H1 (cell line): Measurements from ENCODE around the gene SLC12A5. TPM values are rescaled to one million over a fixed set of nuclear protein-coding genes. Genes with fewer than 3 reads are reported as not detected.

ENCODE experiments used
- CTCF ChIA-PET: fragments of 300-600 bp; sonication (Branson Sonifier 250); formaldehyde crosslinking; loops from one replicate; lab custom pipeline; 2021; ENCODE audit not compliant: partially characterized antibody; lab: Charles Lee
- POLR2A ChIA-PET: fragments of 300-600 bp; sonication (Branson Sonifier 250); formaldehyde crosslinking; loops from one replicate; lab custom pipeline; 2021; ENCODE audit warnings: inconsistent platforms; ENCODE audit not compliant: partially characterized antibody; lab: Charles Lee
- DNase-seq, 2 experiments: peaks; one replicate each; pipeline versions ENCODE4 v3.0.0 to v3.0.0-alpha.2; 2010 to 2022; ENCODE audit warnings: low spot score in 2 of 2, low read depth in 1 of 2, mixed read lengths in 1 of 2
- FAIRE-seq: peaks from 2 replicates; lab custom pipeline; 2011; peaks lifted over from hg19 to GRCh38; lab: Jason Lieb, UNC
- H2AFZ ChIP-seq: 2 replicates; pipeline ENCODE4 v1.8.1; 2012; ENCODE audit warnings: low read length, inconsistent platforms
- H2AK5ac ChIP-seq: 2 replicates; pipeline ENCODE4 v1.6.1; 2013; ENCODE audit warnings: low read depth, low read length
- H2BK120ac ChIP-seq: replicated peaks from 2 replicates; pipeline ENCODE3; 2013; ENCODE audit warnings: low read depth, low read length, inconsistent platforms
- H2BK12ac ChIP-seq: 2 replicates; pipeline ENCODE4 v1.6.1; 2013; ENCODE audit warnings: low read depth, low read length
- H2BK15ac ChIP-seq: 2 replicates; pipeline ENCODE4 v1.6.1; 2013; ENCODE audit warnings: low read length
- H2BK20ac ChIP-seq: 2 replicates; pipeline ENCODE4 v1.6.1; 2013; ENCODE audit warnings: low read length
- H2BK5ac ChIP-seq: 2 replicates; pipeline ENCODE4 v1.6.1; 2013; ENCODE audit warnings: low read depth, low read length
- H3K14ac ChIP-seq: 2 replicates; pipeline ENCODE4 v1.6.1; 2013; ENCODE audit warnings: inconsistent platforms; ENCODE audit not compliant: insufficient read length
- H3K18ac ChIP-seq: 2 replicates; pipeline ENCODE4 v1.6.1; 2013; ENCODE audit warnings: low read length; ENCODE audit errors: extremely low read depth
- H3K23ac ChIP-seq: 2 replicates; pipeline ENCODE4 v1.6.1; 2013; ENCODE audit warnings: inconsistent platforms; ENCODE audit not compliant: insufficient read length
- H3K23me2 ChIP-seq: 2 replicates; pipeline ENCODE4 v1.6.1; 2013; ENCODE audit warnings: low read depth, low read length
- H3K27ac ChIP-seq: 2 replicates; pipeline ENCODE4 v1.6.1; 2011; ENCODE audit warnings: low read depth, low read length, inconsistent platforms
- H3K27me3 ChIP-seq, 4 experiments: replicated peaks in 1 of 4; 1 replicate in 1 of 4; 2 replicates in 3 of 4; pipeline versions ENCODE4 v1.6.1 to v1.8.1; 2011 to 2013; ENCODE audit warnings: low read length in 3 of 4, mild to moderate bottlenecking in 3 of 4, inconsistent platforms in 2 of 4, mixed read lengths in 2 of 4, moderate library complexity in 1 of 4; ENCODE audit not compliant: control insufficient read depth in 3 of 4, insufficient read depth in 3 of 4; ENCODE audit errors: extremely low read depth in 1 of 4
- H3K36me3 ChIP-seq, 4 experiments: 2 replicates each; pipeline versions ENCODE4 v1.6.1 to v1.8.1; 2011 to 2013; ENCODE audit warnings: mild to moderate bottlenecking in 4 of 4, low read length in 3 of 4, moderate library complexity in 2 of 4, control low read depth in 1 of 4, inconsistent platforms in 1 of 4; ENCODE audit not compliant: insufficient read depth in 4 of 4, control insufficient read depth in 2 of 4
- H3K4ac ChIP-seq: replicated peaks from 2 replicates; pipeline ENCODE3; 2013; ENCODE audit warnings: low read length, low read depth, mixed read lengths, inconsistent platforms; ENCODE audit not compliant: insufficient read length
- H3K4me1 ChIP-seq, 4 experiments: replicated peaks in 1 of 4; 1 replicate in 1 of 4; 2 replicates in 3 of 4; pipeline versions ENCODE4 v1.6.1 to v1.8.1; 2011 to 2013; ENCODE audit warnings: low read length in 3 of 4, inconsistent platforms in 2 of 4, mixed read lengths in 1 of 4; ENCODE audit not compliant: insufficient read depth in 4 of 4, control insufficient read depth in 3 of 4
- H3K4me2 ChIP-seq, 2 experiments: 2 replicates each; pipeline versions ENCODE4 v1.6.1 to v1.8.1; 2011 to 2013; ENCODE audit warnings: low read depth in 2 of 2, low read length in 2 of 2, control low read depth in 1 of 2, inconsistent platforms in 1 of 2, mild to moderate bottlenecking in 1 of 2; ENCODE audit not compliant: insufficient read depth in 1 of 2
- H3K4me3 ChIP-seq, 4 experiments: fragments of 200-600, 300-600 bp in 1 of 4; sonication (generic), shearing (Covaris generic), sonication (Bioruptor Twin) in 1 of 4; 2 replicates each; pipeline versions ENCODE4 v1.5.1 to v1.8.1; 2011 to 2016; ENCODE audit warnings: low read length in 4 of 4, low read depth in 3 of 4, control low read depth in 2 of 4, inconsistent platforms in 2 of 4, mild to moderate bottlenecking in 2 of 4, mixed read lengths in 1 of 4, moderate library complexity in 1 of 4; ENCODE audit not compliant: insufficient read depth in 2 of 4; ENCODE audit errors: extremely low read depth in 1 of 4
- H3K56ac ChIP-seq: replicated peaks from 2 replicates; pipeline ENCODE3; 2013; ENCODE audit warnings: low read depth, mild to moderate bottlenecking, mixed read lengths, low read length, inconsistent platforms; ENCODE audit not compliant: insufficient read length
- H3K79me1 ChIP-seq: 2 replicates; pipeline ENCODE4 v1.6.1; 2013; ENCODE audit warnings: low read depth, low read length, control low read depth
- H3K79me2 ChIP-seq, 2 experiments: 2 replicates each; pipeline versions ENCODE4 v1.6.1 to v1.8.1; 2012 to 2013; ENCODE audit warnings: low read length in 2 of 2, mild to moderate bottlenecking in 2 of 2, inconsistent platforms in 1 of 2; ENCODE audit not compliant: insufficient read depth in 2 of 2, control insufficient read depth in 1 of 2
- H3K9ac ChIP-seq, 4 experiments: replicated peaks in 1 of 4; 1 replicate in 1 of 4; 2 replicates in 3 of 4; pipeline versions ENCODE4 v1.6.1 to v1.8.1; 2011 to 2013; ENCODE audit warnings: low read depth in 3 of 4, low read length in 3 of 4, control low read depth in 2 of 4, mild to moderate bottlenecking in 2 of 4, moderate library complexity in 2 of 4, inconsistent platforms in 1 of 4; ENCODE audit errors: extremely low read depth in 1 of 4
- H3K9me3 ChIP-seq, 2 experiments: 2 replicates each; pipeline versions ENCODE4 v1.6.1 to v1.8.1; 2012 to 2013; ENCODE audit warnings: mild to moderate bottlenecking in 2 of 2, moderate library complexity in 2 of 2, control low read depth in 1 of 2, inconsistent platforms in 1 of 2, low read depth in 1 of 2, low read length in 1 of 2, mixed read lengths in 1 of 2; ENCODE audit not compliant: insufficient read depth in 2 of 2
- H4K20me1 ChIP-seq, 2 experiments: replicated peaks in 1 of 2; 2 replicates each; pipeline versions ENCODE3 to v1.8.1; 2011 to 2013; ENCODE audit warnings: inconsistent platforms in 2 of 2, low read length in 2 of 2, mild to moderate bottlenecking in 1 of 2; ENCODE audit not compliant: insufficient read depth in 2 of 2, control insufficient read depth in 1 of 2
- H4K5ac ChIP-seq: 2 replicates; pipeline ENCODE4 v1.6.1; 2013; ENCODE audit warnings: low read length, low read depth, mixed read lengths, inconsistent platforms; ENCODE audit not compliant: insufficient read length
- H4K8ac ChIP-seq: 2 replicates; pipeline ENCODE4 v1.8.0; 2013; ENCODE audit warnings: mild to moderate bottlenecking, moderate library complexity, low read length, inconsistent platforms; ENCODE audit not compliant: insufficient read depth; ENCODE audit errors: extremely low read depth
- H4K91ac ChIP-seq: replicated peaks from 2 replicates; pipeline ENCODE3; 2013; ENCODE audit warnings: low read length, mixed read lengths, inconsistent platforms; ENCODE audit not compliant: insufficient read length
- CREB1 ChIP-seq: IDR thresholded peaks from 2 replicates; pipeline ENCODE4 v1.6.1; 2012; ENCODE audit warnings: inconsistent platforms
- CTCF ChIP-seq, 3 experiments: IDR thresholded peaks; 1 replicate in 2 of 3; 2 replicates in 1 of 3; pipeline versions ENCODE4 v1.5.1 to v1.6.1; 2011; ENCODE audit warnings: low read length in 3 of 3, mild to moderate bottlenecking in 3 of 3, inconsistent platforms in 2 of 3, low read depth in 1 of 3, moderate library complexity in 1 of 3; ENCODE audit not compliant: insufficient read depth in 1 of 3; ENCODE audit errors: control extremely low read depth in 1 of 3
- EP300 ChIP-seq, 2 experiments: IDR thresholded peaks; 1 replicate in 1 of 2; 2 replicates in 1 of 2; pipeline ENCODE4 v1.6.1; 2011 to 2012; ENCODE audit warnings: low read depth in 2 of 2, low read length in 2 of 2, mild to moderate bottlenecking in 2 of 2, borderline replicate concordance in 1 of 2, inconsistent platforms in 1 of 2, moderate library complexity in 1 of 2
- NRF1 ChIP-seq: IDR thresholded peaks from 2 replicates; pipeline ENCODE4 v1.6.1; 2011; ENCODE audit warnings: mild to moderate bottlenecking, low read depth, low read length, improper control_type of control experiment
- RXRA ChIP-seq: IDR thresholded peaks from 2 replicates; pipeline ENCODE4 v1.6.1; 2011; ENCODE audit warnings: low read depth, mild to moderate bottlenecking, low read length, moderate library complexity; ENCODE audit not compliant: insufficient read depth
- SAP30 ChIP-seq: fragments of 300-600 bp; sonication (generic); IDR thresholded peaks from 2 replicates; pipeline ENCODE4 v1.7.1; 2012; ENCODE audit warnings: low read length, moderate library complexity, mild to moderate bottlenecking, inconsistent platforms; ENCODE audit not compliant: insufficient read depth, insufficient replicate concordance
- SIN3A ChIP-seq, 2 experiments: IDR thresholded peaks in 1 of 2; conservative IDR thresholded peaks in 1 of 2; 2 replicates each; pipeline ENCODE4 v1.6.1; 2011 to 2012; ENCODE audit warnings: low read length in 2 of 2, improper control_type of control experiment in 1 of 2, low read depth in 1 of 2, mild to moderate bottlenecking in 1 of 2
- WGBS, 2 experiments: shearing (Covaris generic) in 1 of 2; methylation state at CpG; one replicate each; pipeline versions ENCODE4 v1.1.6 to v1.1.7; 2013 to 2015; ENCODE audit warnings: low lambda C conversion rate in 2 of 2, mixed read lengths in 2 of 2, inconsistent platforms in 1 of 2, low coverage in 1 of 2, missing lambda C conversion rate in 1 of 2; ENCODE audit not compliant: insufficient replicate concordance in 2 of 2, insufficient coverage in 1 of 2, insufficient read length in 1 of 2; ENCODE audit errors: extremely low coverage in 1 of 2, missing lambda C conversion rate in 1 of 2; 5-methylcytosine and 5-hydroxymethylcytosine counted together
- polyA plus RNA-seq, 7 experiments: library from polyadenylated mRNA; depleted of rRNA in 3 of 7; stranded (reverse) in 5 of 7; unstranded in 2 of 7; fragments of >200 nt in 5 of 7; fragments of 200-250 nt in 2 of 7; gene quantifications; 1 replicate in 5 of 7; 2 replicates in 1 of 7; 4 replicates in 1 of 7; pipeline versions ENCODE4 v1.2.1 to v1.2.3, GENCODE V29; 2011 to 2013; ENCODE audit warnings: missing spikeins in 2 of 7, mixed read lengths in 2 of 7
- total RNA-seq: library from RNA; stranded (reverse); fragmentation: NEBNext Ultra II Directional; extraction: Animal tissue kit (Norgen Biotek cat#: 25700); gene quantifications from 2 replicates; pipeline ENCODE4 v1.2.1, GENCODE V29; 2021

The SLC12A5 gene
- total and polyA plus RNA-seq, 2 of the 8 experiments (the other 6 are each of a cell fraction or from before 2014, with no cell fraction given) = 1.9 to 7.3 TPM

- H4K91ac ChIP-seq = no peak overlapping the region
- H3K4me3 ChIP-seq = peak overlapping the region in 3 of 4 experiments; percentile 28 to 57 (median 45); a peak in 6 of 8 replicates
- ChIA-PET CTCF (interaction anchor here (0.8 to 4.4 kb wide), 19 partner anchors 9 to 210 kb away, joined by 3 to 60 read pairs (median 9); partner anchors contain the start of gene SLC12A5), POLR2A (interaction anchor here (0.7 to 3.0 kb wide), 9 partner anchors 10 to 72 kb away, joined by 3 to 19 read pairs (median 6); no protein-coding TSS in a partner anchor)
- no peak overlapping the region for H2BK15ac ChIP-seq
- no peak overlapping the region for H3K56ac ChIP-seq
- H3K4me1 ChIP-seq = peaks cover 0 to 14% (median 12%) of the 10 kb centered on the region in 4 experiments; a peak in 6 of 7 replicates
- no peaks in the 10 kb centered on the region for H3K9me3 ChIP-seq
- 31% methylated on average over 47 of the region's 65 CpGs; no CpG with 5 or more reads in 1 of the 2 experiments for WGBS, 2 experiments
- no peaks in the 10 kb centered on the region for H3K79me1 ChIP-seq
- no peak overlapping the region for H2AFZ ChIP-seq
- H3K9ac ChIP-seq = no peak overlapping the region
- FAIRE-seq (no peak), DNase-seq (peak in 1 of 2 experiments; percentile 90)
- no peak overlapping the region for H3K23ac ChIP-seq
- H3K27me3 ChIP-seq = peaks cover 4 to 52% (median 34%) of the 10 kb centered on the region in 4 experiments
- H3K23me2 ChIP-seq = peaks cover 10% of the 10 kb centered on the region; the same call in 1 of the 2 replicates
- H2BK5ac ChIP-seq = no peak overlapping the region
- H2AK5ac ChIP-seq = no peak overlapping the region
- peaks cover 4 to 8% (median 6%) of the 10 kb centered on the region in 4 experiments; a peak in 5 of 8 replicates for H3K36me3 ChIP-seq
- no peak overlapping the region for H3K27ac ChIP-seq
- no peak overlapping the region for H2BK20ac ChIP-seq
- no peak overlapping the region for H2BK120ac ChIP-seq
- peak overlapping the region; percentile 78 to 88 for H3K4me2 ChIP-seq
- peaks cover 6 to 28% of the 10 kb centered on the region in 2 experiments for H4K20me1 ChIP-seq
- H3K79me2 ChIP-seq = no peaks in the 10 kb centered on the region
- H3K18ac ChIP-seq = no peak overlapping the region
- H4K8ac ChIP-seq = no peak overlapping the region; the same call in 1 of the 2 replicates
- H3K14ac ChIP-seq = no peak overlapping the region
- no peak overlapping the region for H4K5ac ChIP-seq
- no peak overlapping the region for H3K4ac ChIP-seq
- no peak overlapping the region for H2BK12ac ChIP-seq
- TF ChIP-seq EP300 (IDR thresholded peaks at IDR 0.05; ENCODE audit: borderline replicate concordance in 1 of 2, low read depth in 2 of 2, low read length in 2 of 2) (peak in 1 of 2 experiments; percentile 38; a peak in 1 of 3 replicates), NRF1 (no peak), SAP30 (no peak), CREB1 (0 out of 2 replicates have a peak, but pooled peaks have one; percentile 12), RXRA (no peak), SIN3A (conservative IDR thresholded peaks at IDR 0.05 in 1 of 2, IDR thresholded peaks at IDR 0.05 in 1 of 2; ENCODE audit: low read depth in 1 of 2, low read length in 2 of 2) (peak; percentile 87 to 94), CTCF (IDR thresholded peaks at IDR 0.05; ENCODE audit: control extremely low read depth in 1 of 3, insufficient read depth in 1 of 3, low read depth in 1 of 3, low read length in 3 of 3) (no peak)
Observed at GRCh38 chr20:46056970-46057855, 28.2 kb downstream of the SLC12A5 start.
